Activated CD8-positive, alpha-beta memory T cell treated with anti-CD3 and anti-CD28 coated beads, Interleukin-2, amount 50 U/mL, for 1 hour (primary cell): Measurements from ENCODE around the gene LRCH4.

Source experiments
- DNase-seq: peaks from one replicate; pipeline ENCODE4 v3.0.0-alpha.2; 2020; ENCODE audit errors: extremely low read depth

The LRCH4 gene

GRCh38 chr7:100585511-100586265, at the start of gene LRCH4:
Gene LRCH4, minus strand, starts transcription at chr7:100586129. Its CDS starts 29 bp downstream, at chr7:100586100.
- DNase-seq, result no peak

- no peak for DNase-seq
Measured at GRCh38 chr7:100632951-100633717, 47.2 kb upstream of the LRCH4 start.

GRCh38 chr7:100630066-100630465, 44.1 kb upstream of the LRCH4 start:
- no peak for DNase-seq

GRCh38 chr7:100629117-100629716, 43.3 kb upstream of the LRCH4 start:
- no peak for DNase-seq

- DNase-seq, result no peak
Measured at GRCh38 chr7:100627238-100627549, 41.3 kb upstream of the LRCH4 start.

GRCh38 chr7:100626530-100627237, 40.8 kb upstream of the LRCH4 start:
- DNase-seq, result peak; percentile 48

GRCh38 chr7:100626055-100626454, 40.1 kb upstream of the LRCH4 start:
- DNase-seq, result no peak

- no peak for DNase-seq
Measured at GRCh38 chr7:100623951-100624824, 38.3 kb upstream of the LRCH4 start.

GRCh38 chr7:100621554-100621953, 35.6 kb upstream of the LRCH4 start:
- DNase-seq, result no peak

- DNase-seq, result no peak
Measured at GRCh38 chr7:100620804-100621203, 34.9 kb upstream of the LRCH4 start.

GRCh38 chr7:100620239-100620638, 34.3 kb upstream of the LRCH4 start:
- DNase-seq, result no peak

GRCh38 chr7:100614308-100614861, 28.5 kb upstream of the LRCH4 start:
- DNase-seq, result no peak

- DNase-seq, result no peak
Measured at GRCh38 chr7:100613412-100614175, 27.7 kb upstream of the LRCH4 start.

GRCh38 chr7:100612730-100613390, 26.9 kb upstream of the LRCH4 start:
- no peak for DNase-seq

GRCh38 chr7:100611983-100612729, 26.2 kb upstream of the LRCH4 start, which contains the start of gene MOSPD3:
Gene MOSPD3, plus strand, starts transcription at chr7:100612540. Its CDS starts 252 bp downstream, at chr7:100612792.
- DNase-seq, result peak; percentile 92

GRCh38 chr7:100609958-100610357, 24.0 kb upstream of the LRCH4 start:
- DNase-seq, result no peak

GRCh38 chr7:100607111-100607510, 21.2 kb upstream of the LRCH4 start:
- no peak for DNase-seq

- DNase-seq, result no peak
Measured at GRCh38 chr7:100606313-100606712, 20.4 kb upstream of the LRCH4 start.
